Gastroesophageal sphincter (tissue), 3 donors: ENCODE data around the gene DARS2.

Experiments
- POLR2A ChIP-seq, 2 donors: fragments of 450-650 bp; IDR thresholded peaks; one replicate each; pipeline ENCODE4 v1.6.1; 2017; ENCODE audit warnings: antibody characterized with exemption in 2 of 2, mild to moderate bottlenecking in 2 of 2, moderate library complexity in 1 of 2
- TF ChIP-seq, protein P1 (sequence below), 4 experiments: fragments of 200-600 bp in 2 of 4; fragments of 450-650 bp in 2 of 4; sonication (generic) in 1 of 4; IDR thresholded peaks; one replicate each; pipeline ENCODE4 v1.5.1; 2017 to 2019; ENCODE audit warnings: antibody characterized with exemption in 4 of 4, mild to moderate bottlenecking in 2 of 4, moderate library complexity in 2 of 4

DNA sequence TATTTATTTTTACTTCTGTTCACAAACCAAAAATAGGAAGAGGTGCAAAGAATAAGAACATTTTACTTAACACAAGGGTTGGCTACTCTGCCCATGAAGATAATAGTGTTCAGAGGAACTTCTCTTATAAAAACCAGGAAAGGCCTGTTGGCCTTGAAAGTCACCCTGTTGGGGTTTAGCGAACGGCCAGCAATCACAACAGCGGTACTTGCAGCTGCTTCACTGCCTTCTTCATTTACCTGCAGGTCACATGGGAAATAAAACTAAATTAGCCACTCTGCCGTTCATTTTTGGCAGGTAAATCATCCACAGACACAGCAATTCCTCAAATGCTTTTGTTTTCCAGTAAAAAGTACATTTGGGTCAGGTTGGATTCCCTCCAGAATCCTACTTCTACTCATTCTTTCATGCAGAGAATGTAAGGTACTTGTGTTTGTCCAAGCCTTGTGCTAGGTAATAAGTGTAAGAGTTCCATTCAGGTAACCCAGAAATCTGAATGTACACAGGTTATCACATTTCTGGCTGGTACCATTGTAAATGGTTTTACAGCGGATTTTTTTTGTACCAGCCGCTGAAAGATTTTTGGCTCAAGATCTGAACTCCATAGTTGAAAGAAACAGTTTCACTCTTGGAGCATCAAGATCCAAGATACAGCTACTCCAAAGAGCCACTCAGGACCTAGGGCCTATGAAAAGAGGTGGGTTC lies 79.5 kb downstream of the DARS2 start:
- TF ChIP-seq, protein P1, sequence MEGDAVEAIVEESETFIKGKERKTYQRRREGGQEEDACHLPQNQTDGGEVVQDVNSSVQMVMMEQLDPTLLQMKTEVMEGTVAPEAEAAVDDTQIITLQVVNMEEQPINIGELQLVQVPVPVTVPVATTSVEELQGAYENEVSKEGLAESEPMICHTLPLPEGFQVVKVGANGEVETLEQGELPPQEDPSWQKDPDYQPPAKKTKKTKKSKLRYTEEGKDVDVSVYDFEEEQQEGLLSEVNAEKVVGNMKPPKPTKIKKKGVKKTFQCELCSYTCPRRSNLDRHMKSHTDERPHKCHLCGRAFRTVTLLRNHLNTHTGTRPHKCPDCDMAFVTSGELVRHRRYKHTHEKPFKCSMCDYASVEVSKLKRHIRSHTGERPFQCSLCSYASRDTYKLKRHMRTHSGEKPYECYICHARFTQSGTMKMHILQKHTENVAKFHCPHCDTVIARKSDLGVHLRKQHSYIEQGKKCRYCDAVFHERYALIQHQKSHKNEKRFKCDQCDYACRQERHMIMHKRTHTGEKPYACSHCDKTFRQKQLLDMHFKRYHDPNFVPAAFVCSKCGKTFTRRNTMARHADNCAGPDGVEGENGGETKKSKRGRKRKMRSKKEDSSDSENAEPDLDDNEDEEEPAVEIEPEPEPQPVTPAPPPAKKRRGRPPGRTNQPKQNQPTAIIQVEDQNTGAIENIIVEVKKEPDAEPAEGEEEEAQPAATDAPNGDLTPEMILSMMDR (IDR thresholded peaks at IDR 0.05), result no peak
- no peak for TF ChIP-seq POLR2A (IDR thresholded peaks at IDR 0.05)
